UCSD-AML1 (cell line): Measurements from ENCODE around the gene PTOV1.

Experiments
- DNase-seq: peaks from one replicate; lab custom pipeline; 2025; ENCODE audit not compliant: unreplicated experiment; lab: John Stamatoyannopoulos, UW

The PTOV1 gene

DNA sequence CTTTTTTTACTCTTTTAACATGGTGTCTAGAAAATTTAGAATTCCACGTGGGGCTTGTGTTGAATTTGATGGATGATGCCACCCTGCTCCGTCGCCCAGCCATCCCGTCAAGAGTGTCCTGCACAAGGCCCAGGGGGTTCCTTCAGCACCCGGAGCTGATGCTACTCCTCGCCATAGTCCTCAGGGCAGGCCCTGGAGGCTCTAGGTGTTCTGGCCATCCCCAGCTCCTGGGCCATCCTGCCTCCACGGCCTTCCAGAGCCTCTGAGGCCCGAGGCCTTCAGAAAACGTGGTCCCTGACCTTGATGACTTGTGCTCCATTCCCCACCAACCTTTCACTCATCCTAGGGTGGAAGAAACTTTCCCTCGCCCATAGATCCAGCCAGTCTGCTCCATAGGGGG is 22.9 kb downstream of the PTOV1 start:
- no peak for DNase-seq

DNA sequence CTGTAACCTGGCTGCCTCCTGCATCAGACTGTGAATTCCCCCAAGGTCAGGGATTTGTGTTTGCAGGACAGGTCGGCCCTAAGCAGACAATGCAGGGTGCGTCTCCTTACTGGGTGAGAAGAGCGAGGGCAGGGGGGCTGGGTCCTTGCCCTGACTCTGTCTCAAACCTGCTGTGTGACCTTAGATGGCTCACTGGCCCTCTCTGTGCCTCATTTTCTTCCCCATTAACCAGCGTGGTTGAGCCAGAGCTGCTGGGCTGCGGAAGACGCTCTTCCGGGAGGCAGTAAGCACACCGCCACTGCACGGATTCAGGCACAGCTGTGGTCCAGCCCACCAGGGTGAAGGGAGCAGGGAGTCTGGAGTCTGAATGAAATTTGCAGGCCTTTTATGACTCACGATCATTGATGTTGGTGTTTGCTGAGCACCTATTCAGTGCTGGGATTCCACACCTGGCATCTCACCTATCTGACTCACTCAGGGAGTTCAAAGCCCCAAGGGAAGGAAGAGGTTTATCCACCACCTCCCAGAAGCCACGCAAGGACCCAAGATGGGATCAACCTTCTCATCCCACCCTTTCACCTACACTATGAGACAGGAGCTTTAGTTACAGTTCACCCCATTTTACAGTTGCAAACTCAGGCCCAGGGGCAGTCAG is 23.7 kb downstream of the PTOV1 start:
- no peak for DNase-seq

DNA sequence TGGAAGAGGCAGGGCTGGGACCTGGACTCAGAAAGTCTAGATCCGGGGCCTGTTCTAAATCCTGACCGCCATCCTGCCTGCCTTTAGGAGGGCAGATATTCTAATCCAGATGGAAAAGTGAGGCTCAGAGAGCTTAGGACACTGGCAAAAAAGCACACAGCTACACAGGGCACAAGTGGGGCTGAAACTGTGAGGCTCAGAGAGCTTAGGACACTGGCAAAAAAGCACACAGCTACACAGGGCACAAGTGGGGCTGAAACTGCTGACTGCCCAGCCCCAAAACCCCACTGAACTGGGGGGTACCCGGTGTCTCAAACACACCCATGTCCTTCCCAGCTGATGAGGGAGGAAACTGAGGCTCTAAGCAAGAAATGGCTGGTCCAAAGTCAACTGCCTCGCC is 24.2 kb downstream of the PTOV1 start:
- no peak for DNase-seq

DNA sequence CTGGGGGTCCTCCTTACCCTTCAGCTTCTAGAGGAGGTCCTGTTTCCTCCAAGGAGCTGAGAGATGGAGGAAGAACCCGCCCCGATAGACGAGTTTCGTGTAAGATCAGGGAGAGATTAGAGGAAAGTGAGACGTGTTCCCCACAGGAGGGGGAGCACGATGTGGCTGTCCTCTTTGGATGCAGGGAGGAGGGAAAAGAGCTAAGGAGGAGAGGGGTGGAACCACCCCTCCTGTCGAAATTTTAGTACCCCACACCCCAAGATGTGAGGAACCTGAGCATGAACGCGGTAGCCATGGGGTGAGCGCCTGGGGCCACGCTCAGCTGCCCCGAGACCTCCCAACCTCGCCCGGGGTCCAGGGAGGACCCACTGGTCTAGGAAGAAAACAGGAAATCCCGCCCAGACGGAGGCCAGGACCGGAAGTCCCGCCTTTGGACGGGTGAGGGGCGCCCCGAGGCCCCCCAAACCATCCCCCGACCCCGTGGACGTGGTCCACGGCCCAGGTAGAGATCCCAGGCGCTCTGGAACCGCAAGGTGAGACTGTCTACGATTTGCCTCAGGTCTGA is 25.0 kb downstream of the PTOV1 start:
- DNase-seq, result peak; percentile 65

DNA sequence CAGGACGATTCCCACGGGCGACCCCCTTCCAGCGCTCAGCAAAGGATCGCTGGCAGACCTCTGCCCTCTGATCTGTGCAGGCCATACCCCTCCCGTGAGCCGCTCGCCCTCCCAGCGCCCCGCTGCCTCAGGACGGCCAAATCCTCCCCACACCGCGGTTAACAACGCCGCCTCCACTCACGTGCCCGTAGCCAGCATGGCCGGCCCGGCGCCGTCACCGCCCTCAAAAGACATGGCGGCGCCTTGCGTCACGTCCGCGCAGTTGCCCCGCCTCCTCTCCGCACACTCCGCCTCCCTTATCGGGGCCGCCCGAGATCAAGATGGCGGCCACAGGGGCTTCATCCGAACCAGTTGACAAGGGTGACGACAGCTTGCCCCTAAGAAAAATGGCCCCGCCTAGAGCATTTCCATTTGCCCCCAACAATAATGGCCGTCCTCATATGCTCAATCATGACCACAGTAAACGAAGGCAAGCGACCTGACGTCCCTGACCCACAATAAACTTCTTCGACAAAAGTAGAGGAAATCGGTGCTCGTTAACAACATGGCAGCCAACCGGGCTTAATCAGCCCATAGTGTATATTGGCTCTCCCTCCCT is 25.6 kb downstream of the PTOV1 start:
- peak; percentile 98 for DNase-seq

DNA sequence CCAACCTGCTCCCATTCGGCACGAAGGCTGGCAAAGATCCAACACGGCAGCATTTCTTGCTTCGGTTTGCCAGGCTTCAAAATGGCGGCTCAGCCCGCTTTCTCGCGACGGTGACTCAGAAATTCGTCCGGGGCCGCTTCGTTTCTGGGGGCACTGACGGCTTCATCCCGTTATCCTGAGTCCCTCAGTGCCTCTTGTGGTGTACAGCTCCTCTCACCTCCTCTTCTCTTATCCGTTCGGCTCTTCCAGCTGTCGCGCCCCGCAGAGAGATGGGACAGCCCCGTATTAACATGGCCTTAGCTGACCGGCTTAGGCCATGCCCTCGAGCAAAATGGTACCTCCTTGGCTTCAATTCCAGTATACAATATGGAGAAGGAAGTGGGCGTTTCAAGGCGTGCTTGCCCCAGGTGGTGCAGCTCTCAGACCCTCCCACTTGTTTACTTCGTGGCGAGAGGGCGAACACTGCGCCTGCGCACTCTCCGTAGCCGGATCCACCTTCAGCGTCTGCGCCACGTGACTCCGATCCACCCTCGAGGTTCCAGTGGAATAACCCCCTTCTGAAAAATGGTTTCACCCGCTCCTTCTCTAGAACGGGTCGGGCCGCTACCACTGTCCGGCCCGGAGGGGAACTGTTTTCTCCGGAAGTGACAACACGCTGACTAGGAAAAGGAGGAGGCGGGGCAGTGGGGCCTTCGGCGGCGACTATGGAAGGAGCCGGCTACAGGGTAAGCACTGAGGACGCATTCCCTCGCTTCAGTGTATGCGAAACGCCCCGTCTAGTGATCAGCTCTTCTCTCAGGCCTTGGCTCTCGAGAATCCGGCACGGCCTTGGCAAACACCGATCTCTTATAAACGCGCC is 26.3 kb downstream of the PTOV1 start, which contains the start of the genes AKT1S1 and TBC1D17:
Gene AKT1S1 (minus strand): TSS at position 336 of the 859 bp plus-strand sequence. CDS start 4,060 bp downstream, outside the sequence.
Gene TBC1D17 (plus strand): TSS at position 683 of the 859 bp plus-strand sequence. CDS start 22 bp downstream, at position 705.
- peak; percentile 99 for DNase-seq

DNA sequence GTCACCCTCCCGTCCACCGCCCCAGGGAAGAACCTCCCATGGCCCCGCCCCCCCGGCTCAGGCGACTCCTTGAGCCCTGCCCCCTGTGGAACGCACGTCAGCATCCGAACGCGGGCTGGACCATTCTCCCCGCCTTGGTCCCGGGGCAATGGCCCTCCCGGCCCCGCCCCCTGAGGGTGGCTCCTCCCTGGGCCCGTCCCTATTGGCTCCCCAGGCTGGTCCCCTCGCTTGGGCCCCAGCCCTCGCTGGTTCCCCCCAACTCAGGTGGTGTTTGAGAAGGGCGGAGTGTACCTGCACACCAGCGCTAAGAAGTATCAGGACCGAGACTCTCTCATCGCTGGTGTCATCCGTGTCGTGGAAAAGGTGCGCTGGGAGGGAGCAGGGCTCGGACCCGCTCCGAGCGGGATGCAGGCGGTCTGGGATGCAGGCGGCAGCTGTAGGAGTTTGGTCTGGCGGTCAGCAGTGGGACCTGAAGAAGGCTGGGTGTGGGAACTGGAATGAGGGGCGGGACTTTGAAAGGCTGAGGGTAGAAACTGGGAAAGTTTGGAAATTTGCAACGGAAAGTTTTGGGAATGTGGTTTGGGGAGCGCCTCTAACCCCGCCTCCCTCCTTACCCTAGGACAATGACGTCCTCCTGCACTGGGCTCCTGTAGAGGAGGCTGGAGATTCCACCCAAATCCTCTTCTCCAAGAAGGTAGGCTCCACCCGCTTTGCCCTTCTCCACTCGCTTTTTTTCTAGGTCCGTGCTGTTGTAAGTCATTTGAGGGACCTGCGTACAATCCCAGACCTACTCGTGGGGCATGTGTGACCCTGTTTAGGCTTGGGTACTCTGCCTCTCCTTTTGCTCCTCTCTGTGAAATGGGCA is 27.2 kb downstream of the PTOV1 start:
- DNase-seq, result peak; percentile 98

DNA sequence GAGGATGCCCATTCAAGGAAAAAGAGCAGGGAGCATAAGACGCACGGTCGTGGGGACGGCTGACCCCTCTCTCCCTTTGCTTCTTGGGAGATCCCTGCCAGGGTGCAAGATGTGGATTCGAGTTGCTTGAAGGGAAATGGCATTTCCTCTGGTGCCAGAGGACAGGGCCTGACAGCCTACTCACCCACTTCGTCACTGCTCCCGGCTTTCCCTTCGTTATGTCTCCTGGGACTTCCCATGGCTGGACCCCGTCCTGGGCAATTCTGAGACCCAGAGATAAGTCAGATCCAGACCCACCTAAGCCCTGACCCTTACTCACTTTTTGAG is 27.7 kb downstream of the PTOV1 start:
- no peak for DNase-seq

DNA sequence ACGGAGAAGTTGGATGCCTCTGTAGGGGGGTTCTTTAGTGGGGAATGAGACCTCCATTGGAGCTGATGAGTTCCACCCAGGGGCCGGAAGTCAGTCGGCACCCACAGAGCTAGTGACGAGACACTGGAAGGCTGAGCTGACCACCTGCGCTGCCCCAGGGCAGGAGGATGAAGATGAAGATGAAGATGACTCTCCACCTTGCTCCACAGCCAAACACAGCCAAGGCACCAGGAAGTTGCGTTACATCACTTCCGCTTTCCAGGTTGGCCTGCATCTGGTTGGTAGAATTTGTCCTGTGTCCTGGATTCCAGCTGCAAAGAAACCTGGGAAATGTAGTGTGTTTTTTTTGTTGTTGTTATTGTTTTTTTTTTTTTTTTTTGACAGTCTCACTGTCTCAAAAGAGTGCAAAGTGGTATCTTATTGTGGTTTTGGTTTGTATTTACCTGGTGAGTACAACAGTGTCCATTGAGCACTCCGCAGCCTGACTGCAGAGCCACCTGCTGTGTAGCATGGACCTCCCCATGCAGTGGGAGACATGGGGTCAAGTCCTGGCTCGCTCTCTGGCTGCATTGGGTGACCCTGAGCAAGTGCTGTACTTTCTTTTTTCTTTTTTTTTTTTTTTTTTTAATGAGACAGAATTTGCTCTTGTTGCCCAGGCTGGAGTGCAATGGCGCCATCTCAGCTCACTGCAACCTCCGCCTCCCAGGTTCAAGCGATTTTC is 28.4 kb downstream of the PTOV1 start:
- no peak for DNase-seq

DNA sequence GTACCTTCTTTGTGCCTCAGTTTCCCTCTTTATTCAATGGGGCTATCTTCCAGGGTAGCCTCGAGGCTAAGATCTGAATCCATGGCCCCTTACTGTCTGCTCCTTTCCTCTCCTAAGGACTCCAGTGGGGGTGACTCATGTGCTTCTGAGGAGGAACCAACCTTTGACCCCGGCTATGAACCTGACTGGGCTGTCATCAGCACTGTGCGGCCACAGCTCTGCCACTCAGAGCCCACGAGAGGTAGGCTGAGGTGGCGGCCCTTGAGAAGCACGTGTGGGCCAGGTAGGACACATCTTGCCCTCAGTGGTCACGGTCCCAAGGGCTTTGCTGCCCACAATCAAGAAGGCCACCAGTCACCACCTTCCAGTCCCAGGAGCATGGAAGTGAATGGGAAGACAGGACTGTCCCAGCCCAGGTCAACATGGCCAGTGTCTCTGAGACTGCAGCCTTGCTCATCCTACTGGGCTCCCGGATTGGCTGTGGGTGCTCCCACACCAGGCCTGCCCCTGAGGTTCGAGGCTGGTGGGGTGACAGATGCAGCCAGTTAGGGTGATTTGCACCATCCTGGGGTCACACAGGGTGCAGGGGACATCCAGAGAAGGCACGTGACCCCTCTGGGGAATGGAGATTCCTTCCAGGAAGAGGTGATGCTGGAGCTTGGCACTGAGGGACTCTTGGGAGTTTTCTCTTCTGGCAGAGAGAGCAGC is 29.4 kb downstream of the PTOV1 start:
- no peak for DNase-seq

DNA sequence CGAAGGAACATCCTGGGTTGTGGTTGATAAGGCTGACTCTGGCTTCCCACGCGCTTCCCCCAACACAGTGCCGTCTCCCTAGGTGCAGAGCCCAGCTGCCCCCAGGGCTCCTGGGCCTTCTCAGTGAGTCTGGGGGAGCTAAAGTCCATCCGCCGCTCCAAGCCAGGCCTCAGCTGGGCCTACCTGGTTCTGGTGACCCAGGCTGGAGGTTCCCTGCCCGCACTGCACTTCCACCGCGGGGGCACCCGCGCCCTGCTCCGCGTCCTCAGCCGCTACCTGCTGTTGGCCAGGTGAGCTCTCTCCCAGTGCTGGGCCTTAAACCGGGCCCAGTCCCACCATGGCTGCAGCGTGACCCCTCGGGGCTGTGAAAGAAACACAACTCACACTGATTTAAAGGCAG is 30.2 kb downstream of the PTOV1 start:
- no peak for DNase-seq

DNA sequence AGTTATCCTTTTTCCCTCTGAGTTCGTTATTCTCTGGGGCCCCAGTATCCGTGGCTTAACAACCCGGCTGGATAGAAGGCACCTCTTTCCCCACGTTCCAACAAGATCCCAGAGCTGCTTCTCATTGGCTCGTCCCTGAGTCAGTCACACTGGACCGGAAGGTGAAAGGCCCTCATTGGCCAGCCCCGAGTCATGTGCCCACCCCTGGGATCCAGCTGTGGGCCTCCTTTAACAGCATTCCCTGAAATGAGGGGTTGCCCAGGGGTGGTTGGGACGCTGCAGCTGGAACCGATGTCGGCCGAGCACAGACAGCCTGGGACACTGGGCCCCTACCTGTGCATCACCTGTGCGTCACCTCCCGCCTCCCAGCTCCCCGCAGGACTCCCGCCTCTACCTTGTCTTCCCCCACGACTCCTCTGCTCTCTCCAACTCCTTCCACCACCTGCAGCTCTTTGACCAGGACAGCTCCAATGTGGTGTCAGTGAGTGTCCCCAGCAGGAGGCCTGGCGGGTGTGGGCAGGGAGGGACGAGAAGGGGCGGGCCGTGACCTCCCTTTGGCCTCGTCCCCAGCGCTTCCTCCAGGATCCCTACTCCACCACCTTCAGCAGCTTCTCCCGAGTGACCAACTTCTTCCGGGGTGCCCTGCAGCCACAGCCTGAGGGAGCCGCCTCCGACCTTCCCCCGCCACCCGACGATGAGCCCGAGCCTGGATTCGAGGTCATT is 30.9 kb downstream of the PTOV1 start:
- no peak for DNase-seq

DNA sequence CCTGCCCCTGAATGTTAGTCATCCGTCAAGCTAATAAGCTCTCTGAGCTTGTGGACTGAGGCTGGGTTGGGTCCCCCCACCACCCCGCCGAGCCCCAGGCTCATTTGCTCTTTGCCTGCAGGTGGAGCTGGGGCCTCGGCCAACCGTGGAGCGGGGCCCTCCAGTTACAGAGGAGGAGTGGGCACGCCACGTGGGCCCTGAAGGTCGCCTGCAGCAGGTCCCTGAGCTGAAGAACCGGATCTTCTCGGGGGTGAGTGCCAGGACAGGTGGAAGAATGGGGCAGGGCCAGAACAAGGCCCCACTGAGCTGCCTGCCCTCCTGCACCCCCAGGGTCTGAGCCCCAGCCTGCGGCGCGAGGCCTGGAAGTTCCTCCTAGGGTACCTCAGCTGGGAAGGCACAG is 31.7 kb downstream of the PTOV1 start:
- no peak for DNase-seq

DNA sequence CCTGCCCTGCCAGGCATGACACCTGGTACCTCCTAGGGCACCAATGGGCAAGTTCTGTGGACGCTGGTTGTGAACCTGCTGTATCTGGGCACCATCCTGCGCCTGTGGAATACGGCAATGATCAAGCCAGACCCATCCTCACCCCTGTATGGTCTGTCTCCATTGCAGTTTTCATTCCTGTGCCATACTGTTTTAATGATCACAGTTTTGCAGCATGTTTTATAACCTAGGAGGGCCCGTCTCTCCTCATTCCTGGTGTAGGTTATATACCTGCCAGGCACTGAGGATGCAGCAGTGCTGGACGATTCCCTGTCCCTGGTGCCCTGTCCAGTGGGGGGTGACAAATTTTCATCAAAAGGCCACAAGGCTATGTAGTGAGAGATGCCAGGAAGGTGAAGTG is 32.1 kb downstream of the PTOV1 start:
- DNase-seq, result no peak

DNA sequence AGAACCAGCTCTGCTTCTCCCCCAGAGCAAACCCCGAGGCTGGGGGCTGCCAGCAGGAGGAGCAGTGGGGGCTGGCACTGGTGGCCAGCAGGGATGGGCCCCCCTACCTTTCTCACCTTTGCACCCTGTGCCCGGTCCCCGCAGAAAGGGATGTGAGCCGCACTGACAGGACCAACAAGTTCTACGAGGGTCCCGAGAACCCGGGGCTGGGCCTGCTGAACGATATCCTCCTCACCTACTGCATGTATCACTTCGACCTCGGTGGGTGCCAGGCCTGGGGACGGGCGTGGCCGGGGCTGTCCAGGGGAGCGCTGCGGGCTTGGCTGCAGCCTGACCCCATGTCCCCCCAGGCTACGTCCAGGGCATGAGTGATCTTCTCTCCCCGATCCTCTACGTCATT is 33.1 kb downstream of the PTOV1 start:
- DNase-seq, result no peak

DNA sequence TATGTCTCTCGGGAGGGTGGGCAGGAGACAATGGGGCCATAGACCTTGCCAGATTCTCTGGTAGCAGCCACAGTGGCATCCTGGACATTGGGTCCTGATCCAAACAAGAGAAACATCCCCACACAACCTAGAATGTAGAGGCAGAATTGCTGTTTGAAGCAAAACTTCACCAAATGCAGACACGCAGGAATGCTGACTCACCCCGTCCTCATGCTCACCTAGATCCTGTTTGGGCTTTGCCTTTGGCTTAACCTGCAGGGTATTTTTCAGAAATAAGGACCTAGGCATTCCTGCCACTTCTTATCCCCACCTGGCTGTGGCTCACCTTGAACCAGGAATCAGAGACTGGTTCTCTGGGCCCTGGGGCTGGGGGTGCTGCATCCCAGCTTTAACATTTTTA is 33.8 kb downstream of the PTOV1 start:
- no peak for DNase-seq

DNA sequence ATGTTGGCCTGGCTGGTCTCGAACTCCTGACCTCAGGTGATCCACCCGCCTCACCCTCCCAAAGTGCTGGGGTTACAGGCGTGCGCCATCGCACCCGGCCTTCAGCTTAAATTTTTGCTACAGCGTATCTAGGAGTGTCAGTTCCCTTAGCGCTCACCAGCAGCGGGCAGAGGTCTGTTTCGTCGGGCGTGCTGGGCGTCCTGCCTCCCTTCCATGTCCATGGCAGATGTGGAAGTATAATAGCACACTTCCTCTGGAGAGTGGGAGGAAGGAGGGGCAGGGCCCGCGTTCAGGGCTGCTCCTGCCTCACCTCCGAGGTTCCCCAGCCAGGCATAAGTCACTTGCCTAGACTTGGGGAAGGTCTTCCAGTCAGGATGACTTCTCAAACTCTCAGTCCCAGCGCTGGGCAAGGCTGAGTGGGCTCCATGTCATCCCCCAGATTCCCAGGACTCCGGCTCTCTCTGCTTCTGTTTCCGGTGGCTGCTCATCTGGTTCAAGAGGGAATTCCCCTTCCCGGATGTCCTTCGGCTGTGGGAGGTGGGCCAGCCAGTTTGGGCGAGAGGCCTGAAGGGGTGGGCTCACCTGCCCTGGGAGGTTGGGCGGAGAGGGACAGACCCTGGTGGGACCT is 36.2 kb downstream of the PTOV1 start:
- no peak for DNase-seq
